IPS-18a (cell line): ENCODE results near the gene CEP152.
"Not testable (repeated sequence)": the region's sequence is repeated elsewhere in the genome, so short reads cannot be mapped to it uniquely, and the experiment has no call there.

ENCODE experiments used
- H3K27ac ChIP-seq: one replicate; pipeline ENCODE4 v1.5.1; 2013; ENCODE audit warnings: low read length
- H3K27me3 ChIP-seq: one replicate; pipeline ENCODE4 v1.6.1; 2013; ENCODE audit warnings: mild to moderate bottlenecking, low read length; ENCODE audit not compliant: control insufficient read depth, insufficient read depth
- H3K36me3 ChIP-seq: one replicate; pipeline ENCODE4 v1.6.1; 2013; ENCODE audit warnings: low read depth, low read length; ENCODE audit not compliant: control insufficient read depth
- H3K4me1 ChIP-seq: one replicate; pipeline ENCODE4 v1.6.1; 2013; ENCODE audit warnings: low read depth, low read length; ENCODE audit not compliant: control insufficient read depth
- H3K4me3 ChIP-seq: one replicate; pipeline ENCODE4 v1.5.1; 2013; ENCODE audit warnings: low read length
- H3K9ac ChIP-seq: one replicate; pipeline ENCODE4 v1.6.1; 2013; ENCODE audit warnings: mild to moderate bottlenecking, low read length, moderate library complexity
- H3K9me3 ChIP-seq: one replicate; pipeline ENCODE4 v1.6.1; 2013; ENCODE audit warnings: low read depth, low read length; ENCODE audit not compliant: control insufficient read depth

The CEP152 gene, protein sequence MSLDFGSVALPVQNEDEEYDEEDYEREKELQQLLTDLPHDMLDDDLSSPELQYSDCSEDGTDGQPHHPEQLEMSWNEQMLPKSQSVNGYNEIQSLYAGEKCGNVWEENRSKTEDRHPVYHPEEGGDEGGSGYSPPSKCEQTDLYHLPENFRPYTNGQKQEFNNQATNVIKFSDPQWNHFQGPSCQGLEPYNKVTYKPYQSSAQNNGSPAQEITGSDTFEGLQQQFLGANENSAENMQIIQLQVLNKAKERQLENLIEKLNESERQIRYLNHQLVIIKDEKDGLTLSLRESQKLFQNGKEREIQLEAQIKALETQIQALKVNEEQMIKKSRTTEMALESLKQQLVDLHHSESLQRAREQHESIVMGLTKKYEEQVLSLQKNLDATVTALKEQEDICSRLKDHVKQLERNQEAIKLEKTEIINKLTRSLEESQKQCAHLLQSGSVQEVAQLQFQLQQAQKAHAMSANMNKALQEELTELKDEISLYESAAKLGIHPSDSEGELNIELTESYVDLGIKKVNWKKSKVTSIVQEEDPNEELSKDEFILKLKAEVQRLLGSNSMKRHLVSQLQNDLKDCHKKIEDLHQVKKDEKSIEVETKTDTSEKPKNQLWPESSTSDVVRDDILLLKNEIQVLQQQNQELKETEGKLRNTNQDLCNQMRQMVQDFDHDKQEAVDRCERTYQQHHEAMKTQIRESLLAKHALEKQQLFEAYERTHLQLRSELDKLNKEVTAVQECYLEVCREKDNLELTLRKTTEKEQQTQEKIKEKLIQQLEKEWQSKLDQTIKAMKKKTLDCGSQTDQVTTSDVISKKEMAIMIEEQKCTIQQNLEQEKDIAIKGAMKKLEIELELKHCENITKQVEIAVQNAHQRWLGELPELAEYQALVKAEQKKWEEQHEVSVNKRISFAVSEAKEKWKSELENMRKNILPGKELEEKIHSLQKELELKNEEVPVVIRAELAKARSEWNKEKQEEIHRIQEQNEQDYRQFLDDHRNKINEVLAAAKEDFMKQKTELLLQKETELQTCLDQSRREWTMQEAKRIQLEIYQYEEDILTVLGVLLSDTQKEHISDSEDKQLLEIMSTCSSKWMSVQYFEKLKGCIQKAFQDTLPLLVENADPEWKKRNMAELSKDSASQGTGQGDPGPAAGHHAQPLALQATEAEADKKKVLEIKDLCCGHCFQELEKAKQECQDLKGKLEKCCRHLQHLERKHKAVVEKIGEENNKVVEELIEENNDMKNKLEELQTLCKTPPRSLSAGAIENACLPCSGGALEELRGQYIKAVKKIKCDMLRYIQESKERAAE (N-terminal part only)

DNA sequence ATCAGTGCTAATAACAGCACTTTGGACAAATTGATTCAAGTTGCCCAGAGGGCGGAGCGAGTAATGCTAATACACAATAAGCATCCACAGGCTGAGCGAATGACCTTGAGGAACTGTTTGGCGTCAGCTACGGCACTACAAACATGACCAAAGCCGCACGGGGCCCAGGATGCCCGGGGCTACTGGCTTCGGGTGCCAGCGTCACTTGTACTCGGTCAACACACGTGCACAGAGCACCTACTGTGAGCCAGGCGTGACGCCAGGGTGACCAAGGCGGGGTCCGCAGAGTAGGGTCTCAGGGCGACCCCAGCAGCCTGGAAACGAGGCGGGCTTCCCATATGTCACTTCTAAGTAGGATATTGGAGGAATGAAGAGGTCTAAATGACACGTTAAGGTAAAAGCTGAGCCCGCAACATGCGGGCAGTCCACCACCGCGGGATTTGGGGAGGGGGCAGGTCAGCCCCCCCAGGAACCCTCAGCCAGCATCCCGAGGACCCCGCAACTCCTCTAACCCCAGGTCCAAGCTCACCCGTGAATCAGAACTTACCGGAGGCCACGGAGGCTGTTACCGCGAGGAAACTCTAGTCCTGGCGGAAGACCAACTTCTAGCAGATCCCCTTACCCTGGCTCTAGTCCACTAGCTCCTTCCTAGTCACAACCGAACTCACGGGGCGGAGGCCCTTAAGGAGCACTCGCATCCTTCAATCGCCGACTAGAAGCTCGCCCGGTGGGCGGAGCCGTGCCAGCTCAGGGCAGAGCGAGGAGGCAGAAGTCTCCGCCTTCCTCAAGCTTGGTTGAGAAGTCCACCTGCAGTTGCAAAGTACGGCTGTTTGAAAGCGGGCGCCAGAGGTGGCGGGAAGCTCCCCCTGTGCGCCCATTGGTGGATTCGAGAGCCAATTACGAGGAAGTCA, at the start of gene CEP152:
Gene CEP152 (minus strand): TSS at position 656 of the 911 bp plus-strand sequence. CDS start 5,420 bp downstream, outside the sequence.
- Histone ChIP-seq H3K4me3 (peak within 1 kb of the TSS; percentile 94), H3K4me1 (peaks cover 17% of the 10 kb centered on the region), H3K9ac (peak within 1 kb of the TSS; percentile 90), H3K9me3 (no peaks in the 10 kb centered on the region), H3K36me3 (no peaks in the 10 kb centered on the region), H3K27me3 (no peaks in the 10 kb centered on the region), H3K27ac (peak within 1 kb of the TSS; percentile 69)

DNA sequence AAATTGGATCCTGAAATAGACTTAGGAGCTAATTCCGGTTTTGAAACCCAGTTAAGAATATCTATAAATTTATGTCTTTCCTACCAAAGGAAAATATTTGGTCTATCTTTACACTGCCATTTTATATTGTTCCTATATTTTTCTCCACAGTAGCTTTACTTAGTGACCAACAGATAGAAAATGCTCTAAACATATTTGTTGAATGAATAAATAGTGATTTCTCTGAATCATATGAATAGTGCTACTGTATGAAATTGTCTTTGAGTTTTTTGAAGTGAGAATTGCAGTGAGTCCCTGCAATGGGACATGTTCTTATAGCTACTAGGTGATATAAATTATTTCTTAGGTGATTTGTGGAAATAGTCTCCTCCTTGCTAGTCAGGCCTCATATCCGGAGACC, 48.6 kb upstream of the CEP152 start:
- no peaks in the 10 kb centered on the region for H3K27me3 ChIP-seq
- peaks cover 21% of the 10 kb centered on the region for H3K4me1 ChIP-seq
- H3K27ac ChIP-seq, result no peak overlapping the region
- peak overlapping the region; percentile 5 for H3K9ac ChIP-seq
- no peaks in the 10 kb centered on the region for H3K9me3 ChIP-seq
- H3K4me3 ChIP-seq, result no peak overlapping the region
- no peaks in the 10 kb centered on the region for H3K36me3 ChIP-seq

DNA sequence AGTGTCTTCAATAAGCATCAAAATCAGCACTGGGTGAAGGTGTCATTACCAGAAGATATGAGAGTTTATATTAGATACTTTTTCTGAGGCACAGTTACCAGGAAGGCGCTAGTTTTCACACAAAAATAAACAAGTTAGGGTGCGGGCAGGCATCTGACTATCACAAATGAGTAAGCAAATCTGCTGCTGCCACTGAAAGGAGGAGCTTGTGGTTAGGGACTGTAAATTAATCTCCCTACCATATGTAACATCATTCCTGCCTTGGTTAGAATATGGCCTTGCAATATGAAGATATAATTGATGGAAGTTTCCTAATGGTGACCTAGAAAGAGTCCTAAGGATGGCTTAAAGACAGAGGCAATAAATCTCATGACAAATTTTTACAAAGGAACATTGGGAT, 47.5 kb upstream of the CEP152 start:
- Histone ChIP-seq H3K4me3 (no peak overlapping the region), H3K27ac (no peak overlapping the region), H3K27me3 (no peaks in the 10 kb centered on the region), H3K4me1 (peaks cover 21% of the 10 kb centered on the region), H3K9me3 (no peaks in the 10 kb centered on the region), H3K9ac (no peak overlapping the region), H3K36me3 (no peaks in the 10 kb centered on the region)

DNA sequence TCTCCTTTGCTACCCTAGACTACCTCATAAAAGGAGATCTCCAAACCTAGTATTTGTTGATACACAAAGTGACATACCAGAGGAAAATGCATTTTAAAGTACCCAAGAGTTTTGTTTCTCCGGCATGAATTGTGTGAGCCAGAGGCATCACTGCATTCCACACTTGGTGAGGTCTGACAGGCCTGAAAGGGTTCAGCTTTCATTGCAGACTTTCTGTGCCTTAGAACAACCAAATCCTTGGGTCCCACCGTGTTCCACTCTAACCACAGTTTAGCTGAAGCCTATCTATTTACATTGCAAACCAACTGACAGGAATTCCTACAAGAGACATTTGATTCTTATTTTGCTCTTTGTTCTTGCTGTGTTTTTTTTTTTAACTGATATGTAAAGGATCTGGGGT, 46.1 kb upstream of the CEP152 start:
- Histone ChIP-seq H3K27ac (no peak overlapping the region), H3K9me3 (no peaks in the 10 kb centered on the region), H3K4me1 (peaks cover 21% of the 10 kb centered on the region), H3K4me3 (no peak overlapping the region), H3K9ac (peak overlapping the region; percentile 11), H3K36me3 (no peaks in the 10 kb centered on the region), H3K27me3 (no peaks in the 10 kb centered on the region)

DNA sequence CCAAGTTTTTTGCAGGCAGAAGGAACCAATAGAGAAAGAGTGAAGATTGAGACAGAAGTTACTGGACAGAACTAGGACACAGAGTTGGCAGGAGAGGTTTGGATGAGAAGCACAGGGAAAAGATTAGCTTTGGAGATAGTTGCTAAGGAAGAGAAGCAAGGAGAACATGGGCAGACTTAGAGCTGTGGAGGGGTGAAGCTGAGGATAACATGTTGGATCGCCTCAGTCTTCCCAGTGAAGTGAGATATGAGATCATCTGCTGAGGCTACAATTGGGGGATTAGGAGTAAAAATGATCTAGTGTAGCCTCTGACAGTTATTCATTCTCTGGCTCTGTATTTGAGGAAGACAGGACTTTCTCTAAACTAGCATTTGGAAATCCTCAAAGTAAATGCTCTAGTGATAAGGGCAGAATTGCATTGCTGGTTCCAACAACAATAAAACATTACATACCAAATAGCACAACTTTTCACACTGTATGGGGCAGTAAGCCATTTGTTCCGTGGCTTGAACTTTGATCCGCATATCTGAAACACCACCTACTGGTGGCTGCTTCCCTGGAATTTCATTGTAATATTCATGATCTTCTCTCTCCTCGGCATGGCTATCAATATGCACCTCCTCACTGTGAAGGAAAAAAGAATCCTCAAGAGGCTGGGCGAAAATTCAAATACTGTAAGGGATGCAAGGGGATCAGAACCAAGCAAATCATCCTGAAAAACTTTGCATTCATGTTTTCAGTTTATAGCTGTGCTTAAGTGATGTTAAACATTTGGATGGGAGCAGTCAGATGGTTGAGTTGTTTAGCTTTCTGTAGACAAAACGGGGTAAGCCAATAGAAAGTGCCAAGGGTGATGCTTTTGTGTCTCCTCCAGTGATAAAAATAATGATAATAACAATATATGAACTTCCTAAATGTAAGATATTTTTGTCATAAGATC, 44.9 kb upstream of the CEP152 start:
- Histone ChIP-seq H3K9me3 (no peaks in the 10 kb centered on the region), H3K4me1 (peaks cover 21% of the 10 kb centered on the region), H3K9ac (no peak overlapping the region), H3K27ac (no peak overlapping the region), H3K36me3 (no peaks in the 10 kb centered on the region), H3K4me3 (peak overlapping the region; percentile 11), H3K27me3 (no peaks in the 10 kb centered on the region)

DNA sequence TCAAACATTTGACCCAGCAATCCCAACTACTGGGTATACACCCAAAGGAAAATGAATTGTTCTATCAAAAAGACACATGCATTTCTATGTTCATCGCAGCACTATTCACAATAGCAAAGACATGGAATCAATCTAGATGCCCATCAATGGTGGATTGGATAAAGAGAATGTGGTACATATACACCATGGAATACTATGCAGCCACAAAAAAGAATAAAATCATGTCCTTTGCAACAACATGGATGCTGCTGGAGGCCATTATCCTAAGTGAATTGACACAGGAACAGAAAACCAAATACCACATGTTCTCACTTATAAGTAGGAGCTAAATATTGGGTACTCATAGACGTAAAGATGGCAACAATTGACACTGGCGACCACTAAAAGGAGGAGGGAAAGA, 43.6 kb upstream of the CEP152 start:
- not testable (repeated sequence) for H3K27me3 ChIP-seq, H3K9ac ChIP-seq, H3K4me3 ChIP-seq, H3K36me3 ChIP-seq, H3K27ac ChIP-seq, H3K9me3 ChIP-seq
- H3K4me1 ChIP-seq, result peaks cover 21% of the 10 kb centered on the region

DNA sequence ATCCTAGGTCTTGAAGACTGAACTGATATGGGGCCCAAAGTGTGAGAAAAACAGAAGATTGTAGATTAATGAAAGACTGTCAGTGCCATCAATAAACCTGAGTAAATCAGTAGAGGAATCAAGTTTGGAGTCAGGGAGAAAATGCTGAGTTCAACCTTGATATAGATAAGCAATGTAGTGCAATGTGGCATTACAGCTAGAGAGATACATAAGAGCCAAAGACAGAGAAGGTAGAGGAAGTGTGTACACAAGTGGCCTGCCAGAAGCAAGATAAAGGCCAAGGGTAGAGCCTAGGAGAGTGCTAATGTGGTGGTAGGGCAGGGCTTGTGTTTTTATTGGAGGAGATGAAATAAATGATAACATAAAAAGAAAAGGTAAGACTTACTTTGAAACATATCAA, 41.1 kb upstream of the CEP152 start:
- no peaks in the 10 kb centered on the region for H3K36me3 ChIP-seq

DNA sequence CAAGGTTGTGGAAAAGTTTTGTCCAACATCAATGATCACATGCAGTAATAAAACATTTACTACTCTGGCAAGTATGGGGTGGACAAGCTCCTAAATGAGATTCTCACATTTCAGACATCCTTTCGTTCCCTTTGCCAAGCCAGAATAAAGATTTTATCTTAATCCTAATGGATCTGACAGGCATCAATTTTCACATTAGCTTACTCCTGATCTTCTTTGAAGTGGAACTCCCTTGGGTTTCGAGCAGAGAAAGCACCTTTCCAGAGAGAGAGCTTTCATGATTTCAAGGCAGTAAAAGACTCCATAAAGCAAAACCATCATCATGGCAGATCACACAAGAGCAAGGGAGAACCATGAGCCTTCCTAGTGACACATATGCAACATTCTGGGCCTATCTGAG, 39.8 kb upstream of the CEP152 start:
- H3K4me1 ChIP-seq, result peaks cover 4% of the 10 kb centered on the region
- no peak overlapping the region for H3K9ac ChIP-seq
- H3K27me3 ChIP-seq, result no peaks in the 10 kb centered on the region
- H3K36me3 ChIP-seq, result no peaks in the 10 kb centered on the region
- no peaks in the 10 kb centered on the region for H3K9me3 ChIP-seq
- no peak overlapping the region for H3K27ac ChIP-seq
- H3K4me3 ChIP-seq, result no peak overlapping the region

More for the DNA sequence above, 41.1 kb upstream of the CEP152 start:
- H3K27ac ChIP-seq, result no peak overlapping the region
- no peaks in the 10 kb centered on the region for H3K27me3 ChIP-seq
- no peak overlapping the region for H3K9ac ChIP-seq
- no peaks in the 10 kb centered on the region for H3K9me3 ChIP-seq
- peaks cover 17% of the 10 kb centered on the region for H3K4me1 ChIP-seq
- H3K4me3 ChIP-seq, result no peak overlapping the region

DNA sequence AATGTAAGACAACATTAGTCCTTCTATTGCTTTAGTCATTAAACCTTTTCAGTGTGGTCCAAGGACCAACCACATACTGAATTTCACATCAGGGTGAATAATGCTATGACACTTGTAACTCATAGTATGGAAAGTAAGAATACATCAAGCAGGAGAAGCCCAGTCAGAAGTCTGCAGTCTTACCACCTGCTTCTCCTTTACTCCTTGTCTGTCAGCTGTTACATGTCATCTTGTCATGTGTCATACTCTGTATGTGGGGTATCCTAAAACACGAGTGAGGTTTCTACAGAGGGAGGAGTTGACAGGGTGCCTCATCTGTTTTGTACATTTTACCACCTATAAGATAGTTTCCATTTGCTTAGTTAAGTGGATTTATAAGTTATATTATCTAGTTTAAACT, 34.3 kb upstream of the CEP152 start:
- H3K27ac ChIP-seq, result no peak overlapping the region
- no peak overlapping the region for H3K9ac ChIP-seq
- no peaks in the 10 kb centered on the region for H3K36me3 ChIP-seq
- no peaks in the 10 kb centered on the region for H3K9me3 ChIP-seq
- H3K4me3 ChIP-seq, result no peak overlapping the region
- no peaks in the 10 kb centered on the region for H3K4me1 ChIP-seq
- H3K27me3 ChIP-seq, result no peaks in the 10 kb centered on the region

DNA sequence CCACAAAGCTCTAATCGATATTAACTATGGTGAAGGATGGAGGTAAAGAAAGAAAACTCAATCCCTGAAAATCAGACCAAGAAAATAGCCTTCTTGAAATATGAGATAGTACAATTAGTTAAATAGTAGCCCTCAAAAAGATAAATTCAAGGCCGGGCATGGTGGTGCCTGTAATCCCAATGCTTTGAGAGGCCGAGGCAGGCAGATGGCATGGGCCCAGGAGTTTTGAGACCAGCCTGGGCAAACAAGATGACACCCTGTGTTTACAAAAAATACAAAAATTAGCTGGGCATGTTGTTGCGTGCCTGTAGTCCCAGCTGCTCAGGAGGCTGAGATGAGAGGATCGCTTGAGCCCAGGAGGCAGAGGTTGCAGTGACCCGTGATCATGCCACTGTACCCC, 31.6 kb upstream of the CEP152 start:
- H3K27me3 ChIP-seq, result no peaks in the 10 kb centered on the region
- no peaks in the 10 kb centered on the region for H3K9me3 ChIP-seq
- no peaks in the 10 kb centered on the region for H3K4me1 ChIP-seq
- H3K27ac ChIP-seq, result no peak overlapping the region
- H3K36me3 ChIP-seq, result no peaks in the 10 kb centered on the region
- H3K9ac ChIP-seq, result no peak overlapping the region
- H3K4me3 ChIP-seq, result no peak overlapping the region
